AML-193 (cell line): ENCODE data around the gene NEU1.

Experiments used
- DNase-seq, 2 experiments: peaks; one replicate each; lab custom pipeline; 2025; lab: John Stamatoyannopoulos, UW

Gene NEU1

GRCh38 chr6:31896493-31896855 lies 33.9 kb upstream of the NEU1 start:
- no peak for DNase-seq

DNA sequence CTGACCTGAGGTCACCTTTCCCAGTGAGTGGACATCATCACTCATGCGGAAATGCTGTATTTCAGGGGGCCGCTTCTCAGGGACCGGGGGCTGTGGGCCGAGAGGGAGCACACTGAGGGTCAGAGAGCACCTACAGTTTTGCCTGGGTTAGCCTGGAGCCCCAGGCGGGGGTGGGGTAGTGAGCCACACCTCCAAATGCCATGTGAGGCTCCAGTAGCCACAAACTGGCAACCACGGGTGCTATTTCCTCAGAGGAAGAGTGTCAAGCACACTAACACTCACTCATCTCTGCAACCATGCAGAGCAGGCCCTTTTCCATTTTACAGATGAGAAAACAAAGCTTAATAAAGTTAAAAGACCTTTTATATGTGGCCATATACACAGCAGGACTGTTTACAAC lies 30.2 kb upstream of the NEU1 start:
- peak; percentile 27 to 57 for DNase-seq

GRCh38 chr6:31889331-31889972 lies 26.8 kb upstream of the NEU1 start:
- no peak for DNase-seq

DNA sequence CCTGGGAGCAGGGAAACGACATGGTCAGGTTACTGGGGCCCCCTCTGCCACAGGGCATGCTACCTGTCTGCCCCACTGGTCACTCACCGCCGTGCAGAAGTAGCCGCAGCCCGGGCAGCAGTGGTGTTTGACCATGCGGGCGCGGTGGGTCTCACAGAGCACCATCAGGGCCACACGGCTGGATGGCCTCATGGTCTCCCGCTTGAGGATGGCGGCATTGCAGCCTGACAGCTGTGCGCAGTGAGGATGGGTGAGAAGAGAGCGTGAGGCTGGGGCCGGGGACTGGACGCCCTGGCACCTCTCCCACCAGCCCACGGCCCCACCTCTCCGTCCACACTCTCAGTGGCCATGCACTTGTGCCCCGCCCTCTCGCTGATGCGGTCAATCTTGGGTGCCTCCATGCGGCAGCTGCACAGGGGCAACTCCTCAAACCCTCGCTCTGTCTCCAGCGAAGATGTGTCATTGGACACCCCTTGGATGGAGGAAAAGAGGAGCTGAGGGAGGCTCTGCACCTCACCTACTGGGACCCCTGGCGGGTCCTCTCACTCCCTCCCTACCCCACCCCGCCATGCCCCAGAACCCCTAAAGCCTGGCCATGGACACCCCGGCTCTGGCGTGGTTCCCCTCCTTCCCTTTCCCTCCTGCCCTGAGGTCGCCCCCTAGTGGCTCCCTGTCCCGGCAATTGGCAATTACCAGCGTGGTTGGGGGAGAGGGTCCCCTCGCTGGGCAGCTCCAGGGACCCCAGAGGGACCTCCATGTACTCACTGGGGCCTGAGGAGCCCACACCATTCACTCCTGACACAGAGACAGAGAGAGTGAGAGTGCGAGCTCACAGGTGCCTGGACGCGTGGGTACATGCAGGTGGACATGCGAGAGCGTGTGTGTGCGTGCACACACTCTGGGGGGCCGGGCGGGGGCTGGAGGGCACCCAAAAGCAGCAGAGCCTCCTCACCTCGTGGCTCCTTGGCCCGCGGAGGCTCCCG lies 25.9 kb upstream of the NEU1 start:
- peak in 1 of 2 experiments; percentile 9 for DNase-seq

DNA sequence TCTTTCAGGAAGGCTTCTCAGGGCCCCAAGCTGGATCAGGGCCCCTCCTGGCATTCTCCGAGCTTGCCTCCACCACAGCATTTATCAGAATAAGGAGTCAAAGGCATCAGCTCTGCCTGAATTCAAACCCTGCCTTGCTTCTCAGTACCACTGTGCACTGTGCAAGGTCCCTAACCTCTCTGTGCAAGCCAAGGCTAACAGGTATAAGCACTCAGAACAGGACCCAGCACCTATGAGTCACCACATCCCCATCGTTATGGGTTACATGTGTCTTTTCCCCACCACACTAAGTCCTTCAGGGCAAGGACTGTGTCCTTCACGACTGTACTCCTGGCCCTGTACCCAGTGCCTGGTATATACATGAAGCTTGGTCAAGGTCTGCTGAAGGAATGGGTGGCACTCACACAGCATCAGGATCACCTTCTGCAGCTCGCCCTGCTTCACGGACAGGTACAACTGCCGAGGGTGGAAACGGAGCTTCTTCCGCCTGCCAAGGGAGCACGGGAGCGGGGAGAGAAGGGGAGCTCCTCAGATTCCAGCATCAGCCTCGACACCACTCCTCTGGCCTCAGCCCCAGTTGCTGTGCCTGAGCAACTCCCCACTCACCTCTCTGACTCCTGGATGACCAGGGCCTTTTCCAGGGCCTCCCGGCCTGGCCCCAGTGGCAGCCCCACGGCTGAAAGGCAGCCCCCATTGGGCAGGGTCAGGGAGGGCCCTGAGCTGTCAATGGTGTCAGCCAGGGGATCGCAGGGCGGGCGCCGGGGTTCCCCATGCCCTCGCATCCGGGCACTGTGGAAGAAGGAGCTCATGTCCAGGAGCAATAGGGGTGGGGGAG lies 24.8 kb upstream of the NEU1 start:
- DNase-seq = no peak

DNA sequence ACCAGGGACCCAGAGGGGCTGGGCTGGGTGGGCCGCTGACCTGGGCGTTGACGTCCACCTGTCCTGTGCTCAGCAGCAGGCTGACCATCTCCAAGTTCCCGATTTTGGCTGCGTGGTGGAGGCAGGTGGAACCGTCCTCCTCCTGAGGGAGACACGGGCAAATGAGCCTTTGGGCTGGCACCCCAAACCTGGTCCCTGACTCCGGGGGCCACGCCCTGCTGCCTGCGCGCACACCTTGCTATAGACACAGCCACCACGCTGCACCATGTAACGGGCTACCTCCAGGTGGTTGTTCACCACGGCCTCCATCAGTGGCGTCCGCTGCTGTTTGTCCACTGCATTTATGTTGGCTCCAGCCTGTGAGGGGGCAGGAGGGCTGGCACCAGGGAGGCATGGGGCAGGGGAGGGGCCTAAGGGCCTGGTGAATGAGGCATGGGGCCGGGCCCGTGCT lies 23.9 kb upstream of the NEU1 start:
- no peak for DNase-seq

DNA sequence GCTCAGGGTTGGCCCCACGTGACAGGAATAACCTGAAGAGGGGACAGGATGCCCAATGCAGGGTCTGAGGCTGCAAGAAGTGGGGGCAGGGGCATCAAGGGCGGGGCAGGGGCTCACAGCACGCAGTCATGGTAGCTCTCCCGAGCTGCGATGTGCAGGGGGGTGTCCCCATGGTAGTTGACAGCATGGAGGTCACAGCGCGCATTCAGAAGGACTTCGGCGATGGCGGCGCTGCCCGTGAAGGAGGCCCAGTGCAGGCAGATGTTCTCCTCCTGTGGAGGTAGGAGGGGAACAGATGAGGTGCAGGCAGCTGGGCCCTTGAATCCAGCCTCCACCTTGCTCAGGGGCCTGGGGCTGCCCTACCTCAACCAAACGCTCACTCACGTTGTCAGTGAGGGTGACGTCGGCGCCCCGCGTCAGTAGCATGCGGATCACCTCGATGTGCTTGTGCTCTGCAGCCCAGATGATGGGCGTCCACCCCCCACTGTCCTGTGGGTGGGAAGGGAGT lies 22.0 kb upstream of the NEU1 start:
- DNase-seq = no peak

DNA sequence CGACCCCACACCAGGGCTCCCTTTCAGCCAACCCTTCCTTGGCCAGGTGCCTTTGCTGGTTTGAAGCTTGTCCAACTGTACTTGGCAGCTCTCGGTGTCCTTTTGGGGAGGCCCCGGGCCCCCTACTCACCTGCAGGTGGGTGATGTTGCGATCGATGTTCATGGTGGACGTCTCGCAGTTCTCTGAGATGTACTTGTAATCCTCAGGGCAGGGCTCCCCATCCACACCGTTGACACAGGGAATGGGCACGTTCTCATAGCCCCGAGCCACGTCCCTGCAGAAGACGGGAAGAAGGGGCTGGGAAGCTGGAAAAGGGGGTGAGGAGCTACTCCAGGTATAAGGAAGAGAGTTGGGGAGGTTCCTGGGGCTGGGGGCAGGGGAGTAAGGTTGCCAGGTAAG lies 21.1 kb upstream of the NEU1 start:
- DNase-seq = no peak

- DNase-seq = no peak
These were observed 19.7 kb upstream of the NEU1 start for GRCh38 chr6:31882344-31882743.

- no peak for DNase-seq
These were observed 18.7 kb upstream of the NEU1 start for GRCh38 chr6:31881136-31881859.

- DNase-seq = no peak
These were observed 18.0 kb upstream of the NEU1 start for GRCh38 chr6:31880616-31881015.

DNA sequence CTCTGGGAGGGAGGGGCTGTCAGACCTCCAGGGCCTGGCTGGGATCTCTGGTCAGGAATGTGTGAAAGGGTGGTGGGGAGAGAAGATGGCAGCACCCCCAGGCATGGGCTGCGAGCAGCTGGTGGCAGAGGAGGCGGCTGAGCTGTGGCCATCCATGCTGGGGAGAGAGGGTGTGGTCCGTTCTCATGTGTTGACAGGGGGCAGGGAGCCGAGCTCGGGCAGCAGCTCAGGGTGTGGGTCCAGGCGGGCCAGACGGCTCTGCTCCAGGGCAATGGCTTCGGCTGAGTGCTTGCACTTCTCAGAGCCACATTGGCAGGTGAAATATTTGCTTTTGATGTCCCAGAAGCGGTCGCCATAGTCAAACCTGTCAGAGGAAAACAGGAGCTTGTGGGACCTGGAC lies 17.3 kb upstream of the NEU1 start:
- no peak for DNase-seq

- DNase-seq = no peak
These were observed 16.5 kb upstream of the NEU1 start for GRCh38 chr6:31879143-31879542.

- no peak for DNase-seq
These were observed 16.1 kb upstream of the NEU1 start, which contains the start of gene SLC44A4 for GRCh38 chr6:31878726-31879125. SLC44A4 (minus strand) TSS chr6:31878997; CDS start chr6:31878980, 17 bp downstream.

DNA sequence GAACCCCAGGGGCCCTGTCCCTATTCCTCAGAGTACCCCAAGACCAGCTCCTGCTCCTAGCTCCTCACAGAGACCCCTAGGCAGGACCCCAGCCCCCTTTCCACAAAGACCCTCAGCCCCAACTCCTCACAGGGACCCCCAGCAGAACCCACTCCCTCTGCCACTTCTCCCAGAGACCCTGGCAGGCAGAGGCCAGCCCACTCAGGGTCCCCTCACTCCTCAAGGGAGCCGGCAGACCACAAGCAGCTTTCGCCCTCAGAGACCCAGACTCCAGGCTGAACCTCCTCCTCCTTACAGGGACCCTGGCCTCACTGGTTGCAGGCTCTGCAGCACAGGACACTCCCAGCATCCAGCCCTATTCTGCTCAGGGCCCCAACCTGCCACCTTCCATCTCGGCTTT lies 15.6 kb upstream of the NEU1 start:
- DNase-seq = no peak

DNA sequence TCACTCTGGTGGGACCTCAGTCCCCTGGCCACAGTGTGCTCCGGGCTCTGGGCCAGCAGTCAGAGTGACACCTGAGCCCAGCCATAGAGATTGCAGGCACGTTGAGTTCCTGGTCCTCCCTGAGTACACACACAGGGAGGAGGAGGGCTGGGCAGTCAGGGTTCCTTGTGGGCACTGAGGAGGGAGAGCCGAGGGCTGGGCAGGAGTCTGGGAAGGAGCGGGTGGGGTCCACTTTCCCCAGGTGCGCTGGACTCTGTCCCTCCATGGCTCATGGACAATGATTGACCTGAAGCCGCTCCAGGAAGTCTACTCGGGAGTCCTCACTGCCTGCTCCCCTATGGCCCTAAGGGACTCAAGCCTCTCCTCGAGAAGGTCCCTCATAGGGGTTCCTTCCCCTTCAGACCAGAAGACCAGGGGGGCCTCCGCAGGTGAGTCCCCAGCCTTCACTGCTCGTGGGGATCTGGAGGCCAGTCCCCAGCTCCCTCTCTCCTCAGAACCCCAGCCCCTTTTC lies 15.1 kb upstream of the NEU1 start:
- DNase-seq = no peak

GRCh38 chr6:31877125-31877650 lies 14.6 kb upstream of the NEU1 start:
- DNase-seq = no peak

DNA sequence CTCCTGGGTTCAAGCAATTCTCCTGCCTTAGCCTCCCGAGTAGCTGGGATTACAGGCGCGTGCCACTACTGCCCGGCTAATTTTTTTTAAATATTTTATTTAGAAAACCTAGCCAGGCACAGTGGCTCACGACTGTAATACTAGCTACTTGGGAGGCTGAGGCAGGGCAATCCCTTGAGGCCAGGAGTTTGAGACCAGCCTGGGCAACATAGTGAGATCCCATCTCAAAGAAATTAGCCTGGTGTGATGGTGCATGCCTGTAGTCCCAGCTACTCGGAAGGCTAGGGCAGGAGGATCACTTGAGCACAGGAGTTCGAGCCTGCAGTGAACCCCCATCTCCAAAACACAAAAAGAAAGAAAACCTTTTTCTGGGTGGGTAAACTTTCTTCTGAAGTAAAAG lies 13.7 kb upstream of the NEU1 start:
- DNase-seq = no peak

- DNase-seq = no peak
These were observed 13.3 kb upstream of the NEU1 start for GRCh38 chr6:31875877-31876276.

DNA sequence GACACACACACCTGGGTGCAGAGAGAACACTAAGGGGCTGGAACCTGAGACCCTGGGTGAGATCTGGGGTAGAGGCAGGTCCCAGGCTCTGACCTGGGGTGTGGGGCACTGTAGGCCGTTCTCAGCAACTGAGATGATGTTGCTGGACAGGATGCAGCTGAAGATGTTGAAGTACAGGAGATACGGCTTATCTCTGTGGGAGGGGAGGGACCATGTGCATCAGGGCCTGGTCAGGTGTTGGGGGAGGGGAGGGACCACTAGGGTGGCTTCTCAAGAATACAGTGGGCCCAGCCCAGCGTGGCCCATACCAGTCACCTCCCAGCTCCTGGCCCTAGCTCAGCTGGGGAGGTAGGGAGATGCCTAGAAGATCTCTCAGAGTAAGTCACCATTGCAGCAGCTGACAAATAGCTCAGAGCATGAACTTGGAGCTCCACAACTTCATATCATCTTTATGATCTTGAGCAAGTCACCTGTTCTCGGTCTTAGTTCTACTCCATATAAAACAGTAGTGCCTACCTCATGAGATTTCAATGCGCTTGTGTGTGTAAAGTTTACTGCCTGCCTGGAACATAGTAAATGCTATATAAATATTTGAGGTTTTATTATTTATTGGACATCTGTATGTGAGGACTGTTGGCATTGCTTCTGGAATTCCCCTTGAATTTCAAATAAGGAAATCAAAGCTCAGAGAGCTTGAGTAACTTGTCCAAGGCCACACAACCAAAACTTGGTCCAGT lies 12.4 kb upstream of the NEU1 start:
- DNase-seq = no peak
